SK-N-SH (cell line): ENCODE results near the gene MROH7. TPM values are rescaled to one million over a fixed set of nuclear protein-coding genes. Genes with fewer than 3 reads are reported as not detected.

Experiments used
- CTCF ChIA-PET: fragments of 300-600, 350-600 bp; formaldehyde crosslinking; extraction: SDS; loops from one replicate; lab custom pipeline; 2021; lab: Yijun Ruan, JAX
- POLR2A ChIA-PET: fragments of 350-600 bp; sonication (Branson Sonifier 250); formaldehyde crosslinking; extraction: SDS; loops from one replicate; lab custom pipeline; 2020; ENCODE audit warnings: antibody characterized with exemption, inconsistent platforms; lab: Yijun Ruan, JAX
- DNase-seq: peaks from one replicate; pipeline ENCODE4 v3.0.0; 2012
- H2AFZ ChIP-seq: fragments of 200-600 bp; sonication (generic); 2 replicates; pipeline ENCODE4 v1.8.1; 2016; ENCODE audit warnings: antibody characterized with exemption, mild to moderate bottlenecking, low read depth
- H3F3A ChIP-seq: fragments of 200-600 bp; sonication (generic); replicated peaks from 2 replicates; pipeline ENCODE3; 2016; ENCODE audit warnings: antibody characterized with exemption, mild to moderate bottlenecking; ENCODE audit not compliant: insufficient read depth
- H3K27ac ChIP-seq, 2 experiments: fragments of 200-500 bp in 1 of 2; fragments of 200-600 bp in 1 of 2; sonication (Bioruptor generic) in 1 of 2; sonication (generic), shearing (Covaris generic) in 1 of 2; 2 replicates each; pipeline versions ENCODE4 v1.5.1 to v1.6.1; 2014 to 2016; ENCODE audit warnings: low read depth in 2 of 2, inconsistent platforms in 1 of 2, low read length in 1 of 2, mild to moderate bottlenecking in 1 of 2, mixed read lengths in 1 of 2
- H3K27me3 ChIP-seq: fragments of 200-600 bp; sonication (generic), shearing (Covaris generic); 2 replicates; pipeline ENCODE4 v1.6.1; 2016; ENCODE audit warnings: mixed run types; ENCODE audit not compliant: insufficient read depth
- H3K36me3 ChIP-seq, 2 experiments: fragments of 200-500 bp in 1 of 2; fragments of 200-600 bp in 1 of 2; sonication (Bioruptor generic) in 1 of 2; sonication (generic) in 1 of 2; replicated peaks in 1 of 2; 2 replicates each; pipeline versions ENCODE3 to v1.5.1; 2014 to 2016; ENCODE audit warnings: low read length in 1 of 2, mild to moderate bottlenecking in 1 of 2; ENCODE audit not compliant: insufficient read depth in 2 of 2, control insufficient read depth in 1 of 2
- H3K4me1 ChIP-seq, 2 experiments: fragments of 200-500 bp in 1 of 2; fragments of 200-600 bp in 1 of 2; sonication (Bioruptor generic) in 1 of 2; sonication (generic), shearing (Covaris generic) in 1 of 2; 2 replicates each; pipeline versions ENCODE4 v1.5.1 to v1.6.1; 2014 to 2016; ENCODE audit warnings: low read depth in 1 of 2, low read length in 1 of 2, mixed run types in 1 of 2; ENCODE audit not compliant: insufficient read depth in 2 of 2, control insufficient read depth in 1 of 2
- H3K4me2 ChIP-seq: fragments of 200-600 bp; sonication (generic), shearing (Covaris generic); 2 replicates; pipeline ENCODE4 v1.6.1; 2017; ENCODE audit warnings: mixed run types
- H3K4me3 ChIP-seq, 2 experiments: fragments of 200-500 bp in 1 of 2; fragments of 200-600 bp in 1 of 2; sonication (Bioruptor generic) in 1 of 2; sonication (generic), shearing (Covaris generic) in 1 of 2; 2 replicates each; pipeline versions ENCODE4 v1.5.1 to v1.8.1; 2014 to 2016; ENCODE audit warnings: low read depth in 2 of 2, inconsistent platforms in 1 of 2, low read length in 1 of 2, mild to moderate bottlenecking in 1 of 2, mixed read lengths in 1 of 2, moderate library complexity in 1 of 2
- H3K79me2 ChIP-seq: fragments of 200-600 bp; sonication (generic); 2 replicates; pipeline ENCODE4 v1.8.1; 2017; ENCODE audit warnings: mild to moderate bottlenecking; ENCODE audit not compliant: insufficient read depth
- H3K9ac ChIP-seq: fragments of 200-600 bp; sonication (generic); 2 replicates; pipeline ENCODE4 v1.6.1; 2017; ENCODE audit warnings: mixed run types
- H3K9me2 ChIP-seq: fragments of 200-600 bp; sonication (generic); 2 replicates; pipeline ENCODE4 v1.6.1; 2017; ENCODE audit warnings: mixed run types
- H3K9me3 ChIP-seq: fragments of 200-600 bp; sonication (generic); 2 replicates; pipeline ENCODE4 v1.6.1; 2017; ENCODE audit warnings: mixed run types, mild to moderate bottlenecking, moderate library complexity
- H4K20me1 ChIP-seq: fragments of 200-600 bp; sonication (generic); 2 replicates; pipeline ENCODE4 v1.6.1; 2017; ENCODE audit warnings: mild to moderate bottlenecking, mixed run types; ENCODE audit not compliant: insufficient read depth
- CHD2 ChIP-seq: fragments of 150-350 bp; IDR thresholded peaks from 2 replicates; pipeline ENCODE4 v1.6.1; 2018; ENCODE audit warnings: low read length; ENCODE audit not compliant: partially characterized antibody
- ELF1 ChIP-seq: IDR thresholded peaks from 2 replicates; pipeline ENCODE4 v1.4.0; 2012
- EP300 ChIP-seq, 2 experiments: IDR thresholded peaks; 2 replicates each; pipeline versions ENCODE4 v1.4.0 to v1.6.1; 2012; ENCODE audit warnings: borderline replicate concordance in 1 of 2, low read depth in 1 of 2, low read length in 1 of 2
- FOXM1 ChIP-seq: IDR thresholded peaks from 2 replicates; pipeline ENCODE4 v1.4.0; 2012; ENCODE audit warnings: low read depth, mild to moderate bottlenecking
- GABPA ChIP-seq: IDR thresholded peaks from 2 replicates; pipeline ENCODE4 v1.4.0; 2012; ENCODE audit warnings: low read depth, mild to moderate bottlenecking
- GATA2 ChIP-seq: sonication (generic); formaldehyde crosslinking; IDR thresholded peaks from 2 replicates; pipeline ENCODE4 v1.5.0; 2020; ENCODE audit warnings: mild to moderate bottlenecking, missing genetic modification reagents
- IRF3 ChIP-seq: fragments of 150-350 bp; IDR thresholded peaks from 2 replicates; pipeline ENCODE4 v1.6.1; 2016; ENCODE audit warnings: mild to moderate bottlenecking, low read depth, low read length
- JUND ChIP-seq: IDR thresholded peaks from 2 replicates; pipeline ENCODE4 v1.4.0; 2012
- MAX ChIP-seq: IDR thresholded peaks from 2 replicates; pipeline ENCODE4 v1.4.0; 2012; ENCODE audit warnings: low read depth
- MEF2A ChIP-seq: IDR thresholded peaks from 2 replicates; pipeline ENCODE4 v1.4.0; 2012; ENCODE audit warnings: low read depth, borderline replicate concordance
- NRF1 ChIP-seq: IDR thresholded peaks from 2 replicates; pipeline ENCODE4 v1.6.1; 2012; ENCODE audit warnings: low read depth, mild to moderate bottlenecking, low read length
- PBX3 ChIP-seq: IDR thresholded peaks from 2 replicates; pipeline ENCODE4; 2012
- RAD21 ChIP-seq: IDR thresholded peaks from 2 replicates; pipeline ENCODE4 v1.6.1; 2012; ENCODE audit warnings: mild to moderate bottlenecking, low read length
- RCOR1 ChIP-seq: fragments of 150-350 bp; IDR thresholded peaks from 2 replicates; pipeline ENCODE4 v1.6.1; 2017; ENCODE audit warnings: antibody characterized with exemption, low read length
- REST ChIP-seq: IDR thresholded peaks from 2 replicates; pipeline ENCODE4 v1.6.1; 2012; ENCODE audit warnings: mild to moderate bottlenecking, low read depth, low read length, moderate library complexity
- RXRA ChIP-seq: IDR thresholded peaks from 2 replicates; pipeline ENCODE4 v1.4.0; 2012; ENCODE audit warnings: low read depth, mild to moderate bottlenecking, borderline replicate concordance
- SMC3 ChIP-seq: IDR thresholded peaks from 2 replicates; pipeline ENCODE4 v1.6.1; 2012; ENCODE audit warnings: low read depth, low read length, improper control_type of control experiment
- TAF1 ChIP-seq: IDR thresholded peaks from 2 replicates; pipeline ENCODE4 v1.6.1; 2012; ENCODE audit warnings: low read depth, mild to moderate bottlenecking, low read length, moderate library complexity, borderline replicate concordance
- TEAD4 ChIP-seq: IDR thresholded peaks from 2 replicates; pipeline ENCODE4 v1.4.0; 2012; ENCODE audit warnings: mild to moderate bottlenecking, borderline replicate concordance; ENCODE audit not compliant: insufficient read depth
- USF1 ChIP-seq: IDR thresholded peaks from 2 replicates; pipeline ENCODE4 v1.4.0; 2012; ENCODE audit warnings: low read depth, borderline replicate concordance
- USF2 ChIP-seq: fragments of 150-350 bp; IDR thresholded peaks from 2 replicates; pipeline ENCODE4 v1.6.1; 2017; ENCODE audit warnings: antibody characterized with exemption, low read length, low read depth, borderline replicate concordance
- YY1 ChIP-seq: IDR thresholded peaks from 2 replicates; pipeline ENCODE4 v1.4.0; 2012; ENCODE audit warnings: low read depth, mild to moderate bottlenecking
- WGBS: methylation state at CpG from one replicate; pipeline ENCODE4 v1.1.6; 2017; ENCODE audit warnings: low lambda C conversion rate; 5-methylcytosine and 5-hydroxymethylcytosine counted together
- polyA plus RNA-seq, 3 experiments: library from polyadenylated mRNA; depleted of rRNA; stranded (reverse); fragments of >200 nt; gene quantifications; 2 replicates each; pipeline ENCODE4 v1.2.3, GENCODE V29; 2012

The MROH7 gene
- polyA plus RNA-seq, 1 of the 3 experiments (the other 2 are of a cell fraction) = 0.51 TPM

- TF ChIP-seq MAX = no peak
- no peak for TF ChIP-seq NRF1
- no peak for TF ChIP-seq MEF2A
- no peak for TF ChIP-seq YY1
- TF ChIP-seq GABPA = no peak
These were observed 44.8 kb upstream of the MROH7 start (continued) for GRCh38 chr1:54596756-54597155.

GRCh38 chr1:54597455-54598030 is 44.0 kb upstream of the MROH7 start:
- no peak overlapping the region for H3K4me2 ChIP-seq
- H2AFZ ChIP-seq = no peak overlapping the region
- H3K4me1 ChIP-seq = no peaks in the 10 kb centered on the region
- CTCF ChIA-PET = no interaction called here
- H3K27me3 ChIP-seq = no peaks in the 10 kb centered on the region
- H3K9ac ChIP-seq = no peak overlapping the region
- H3K9me3 ChIP-seq = no peaks in the 10 kb centered on the region
- 87% methylated on average over 3 of the region's 3 CpGs for WGBS
- no peaks in the 10 kb centered on the region for H3K9me2 ChIP-seq
- DNase-seq = no peak
- H3K4me3 ChIP-seq = no peak overlapping the region
- POLR2A ChIA-PET = no interaction called here
- peaks cover 0 to 11% of the 10 kb centered on the region in 2 experiments for H3K36me3 ChIP-seq
- H4K20me1 ChIP-seq = no peaks in the 10 kb centered on the region
- TF ChIP-seq RXRA = no peak
- TF ChIP-seq EP300 (IDR thresholded peaks at IDR 0.05; ENCODE audit: borderline replicate concordance in 1 of 2, low read depth in 1 of 2, low read length in 1 of 2) = no peak
- no peak for TF ChIP-seq PBX3
- no peak for TF ChIP-seq TEAD4
- no peak for TF ChIP-seq MEF2A
- TF ChIP-seq SMC3 = no peak
- no peak for TF ChIP-seq RAD21
- no peak for TF ChIP-seq GATA2 (CRISPR knock-in tag)
- no peak for TF ChIP-seq CHD2
- TF ChIP-seq FOXM1 = no peak
- no peak for TF ChIP-seq RCOR1
- TF ChIP-seq MAX = no peak
- no peak for TF ChIP-seq YY1
- no peak for TF ChIP-seq IRF3
- TF ChIP-seq JUND = no peak
- no peak for TF ChIP-seq USF1
- no peak for TF ChIP-seq ELF1
- TF ChIP-seq REST = no peak
- no peak for TF ChIP-seq TAF1
- TF ChIP-seq USF2 = no peak
- TF ChIP-seq, all 33 proteins: peak for 0
- H3F3A ChIP-seq = no peaks in the 10 kb centered on the region
- H3K79me2 ChIP-seq = no peaks in the 10 kb centered on the region
- H3K27ac ChIP-seq = no peak overlapping the region
